Glomerular visceral epithelial cell (primary cell): ENCODE measurements around the gene TES.

Experiments
- DNase-seq: peaks from one replicate; pipeline ENCODE4 v3.0.0-alpha.2; 2016; ENCODE audit errors: extremely low spot score

The TES gene

DNA sequence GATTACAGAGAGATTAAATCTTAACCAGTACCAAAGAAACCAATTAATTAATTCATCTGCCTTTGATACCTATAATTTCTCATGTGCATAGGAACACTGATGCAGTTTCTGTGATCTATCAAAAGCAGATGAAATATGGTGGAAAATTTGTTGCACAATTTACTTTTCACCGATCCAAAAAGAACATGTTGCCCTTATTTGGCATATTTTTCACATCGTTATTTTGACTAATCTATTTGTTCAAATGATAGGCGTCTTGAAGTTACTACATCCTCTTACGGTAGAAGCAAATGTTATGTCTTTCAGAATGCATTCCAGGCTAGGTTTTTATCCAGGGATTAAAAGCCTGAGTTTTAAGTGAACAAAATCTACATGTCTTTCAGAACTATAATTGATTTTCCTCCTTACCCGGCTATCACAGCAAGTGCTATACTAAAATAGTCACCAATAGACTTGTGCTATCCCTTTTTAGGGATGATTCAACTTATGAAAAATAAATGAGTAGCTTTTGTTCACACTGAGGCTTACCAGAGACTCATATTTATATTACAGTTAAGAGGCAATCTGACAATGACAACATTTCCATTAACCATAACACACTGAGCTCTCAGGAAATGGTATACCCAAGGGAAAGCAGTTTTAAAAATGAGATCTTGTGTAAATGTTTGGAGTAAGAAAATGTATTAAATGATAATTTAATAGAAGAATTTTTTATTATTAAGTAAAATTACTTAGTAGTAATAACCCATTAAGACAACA is 16.8 kb upstream of the TES start:
- DNase-seq, result no peak

DNA sequence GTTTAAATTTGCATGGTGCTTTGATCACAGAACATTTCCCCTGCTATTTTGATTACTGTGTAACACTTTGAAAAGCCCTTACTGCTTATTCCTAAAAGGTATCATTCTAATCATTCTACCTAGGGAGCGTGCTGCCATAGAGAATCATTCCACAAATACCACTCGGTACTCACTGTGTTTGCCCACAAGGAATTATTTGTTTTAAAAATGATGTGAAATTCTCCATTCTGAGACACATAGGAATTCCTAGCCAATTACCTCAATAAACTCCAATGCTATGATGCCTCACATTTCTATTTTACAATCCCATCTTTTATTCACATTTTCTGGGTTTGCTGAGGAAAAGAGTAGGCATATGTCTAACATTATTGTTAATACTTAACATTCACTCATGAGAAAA is 16.2 kb upstream of the TES start:
- DNase-seq, result peak; percentile 25

DNA sequence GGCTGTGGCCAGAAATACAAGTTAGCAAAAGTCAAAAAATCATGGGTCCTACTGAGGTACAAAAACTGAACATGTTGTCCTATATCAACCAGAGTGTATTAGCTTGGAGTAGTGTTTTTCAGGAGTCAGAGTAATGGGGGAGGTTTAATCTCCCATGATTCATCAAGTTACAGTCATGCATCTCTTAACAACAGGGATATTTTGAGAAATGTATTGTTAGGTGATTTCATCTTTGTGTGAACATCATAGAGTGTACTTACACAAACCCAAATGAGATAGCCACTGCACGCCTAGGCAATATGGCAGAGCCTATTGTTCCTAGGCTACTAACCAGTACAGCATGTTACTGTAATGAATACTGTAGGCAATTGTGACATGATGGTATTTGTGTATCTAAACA is 14.9 kb upstream of the TES start:
- peak; percentile 20 for DNase-seq

DNA sequence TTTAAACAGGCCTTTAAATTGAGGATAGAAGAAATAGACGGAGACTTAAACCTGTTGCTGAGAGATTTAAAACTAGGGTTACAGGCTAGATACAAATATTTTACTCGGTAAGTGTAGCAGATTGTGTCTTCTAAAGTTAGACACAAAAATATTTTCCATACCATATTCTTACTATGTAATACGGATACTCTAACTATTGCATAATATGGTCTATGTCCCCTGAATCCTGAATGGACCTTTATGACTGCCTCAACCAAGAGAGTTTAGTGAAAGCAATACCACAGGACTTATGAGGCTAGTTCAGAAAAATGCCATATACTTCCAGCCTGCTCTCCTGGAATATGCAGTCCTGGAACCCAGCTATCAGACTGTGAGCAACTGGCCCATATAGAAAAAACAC is 13.4 kb upstream of the TES start:
- no peak for DNase-seq

DNA sequence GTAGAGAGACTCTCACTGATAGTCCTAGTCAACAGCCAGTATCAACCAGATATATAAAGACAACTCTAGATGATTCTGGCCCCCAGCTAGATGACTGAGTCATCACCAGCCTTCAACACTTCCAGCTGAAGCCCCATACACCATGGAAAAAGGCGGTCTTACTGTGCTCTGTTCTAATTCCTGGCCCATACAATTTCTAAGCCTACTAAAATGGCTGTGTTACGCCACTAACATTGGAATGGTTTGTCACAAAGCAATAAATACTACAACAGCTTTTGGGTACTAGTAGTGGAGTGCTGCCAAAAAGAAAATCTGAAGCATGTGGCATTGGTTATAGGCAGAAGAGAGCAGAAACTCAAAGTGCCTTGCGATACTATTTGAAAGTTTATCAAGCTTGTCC is 13.0 kb upstream of the TES start:
- no peak for DNase-seq

- DNase-seq, result no peak
Observed at GRCh38 chr7:116198748-116199410, 11.5 kb upstream of the TES start.

- no peak for DNase-seq
Observed at GRCh38 chr7:116200963-116201362, 9.4 kb upstream of the TES start.

GRCh38 chr7:116206141-116206540 is 4.2 kb upstream of the TES start:
- DNase-seq, result no peak

DNA sequence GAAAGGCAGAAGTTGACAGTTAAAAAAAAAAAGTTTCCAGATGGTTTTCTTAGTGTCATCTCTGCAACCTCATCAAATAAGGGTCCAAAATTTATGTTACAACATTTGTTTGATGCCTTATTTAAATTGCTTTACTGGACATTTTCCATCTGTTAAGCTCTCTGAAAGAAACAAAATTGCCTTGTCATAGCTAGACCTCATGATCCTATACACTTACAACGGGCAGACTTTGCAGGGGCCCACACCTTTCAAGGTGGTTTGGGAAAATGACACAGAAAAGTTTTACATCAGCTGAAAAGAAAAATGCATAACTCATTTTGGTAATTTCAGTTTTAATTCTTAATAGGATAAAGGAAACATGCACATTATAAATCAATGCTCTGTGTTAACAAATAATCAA is 1.4 kb upstream of the TES start:
- DNase-seq, result no peak

GRCh38 chr7:116209561-116210070 is 723 bp upstream of the TES start:
- no peak for DNase-seq

DNA sequence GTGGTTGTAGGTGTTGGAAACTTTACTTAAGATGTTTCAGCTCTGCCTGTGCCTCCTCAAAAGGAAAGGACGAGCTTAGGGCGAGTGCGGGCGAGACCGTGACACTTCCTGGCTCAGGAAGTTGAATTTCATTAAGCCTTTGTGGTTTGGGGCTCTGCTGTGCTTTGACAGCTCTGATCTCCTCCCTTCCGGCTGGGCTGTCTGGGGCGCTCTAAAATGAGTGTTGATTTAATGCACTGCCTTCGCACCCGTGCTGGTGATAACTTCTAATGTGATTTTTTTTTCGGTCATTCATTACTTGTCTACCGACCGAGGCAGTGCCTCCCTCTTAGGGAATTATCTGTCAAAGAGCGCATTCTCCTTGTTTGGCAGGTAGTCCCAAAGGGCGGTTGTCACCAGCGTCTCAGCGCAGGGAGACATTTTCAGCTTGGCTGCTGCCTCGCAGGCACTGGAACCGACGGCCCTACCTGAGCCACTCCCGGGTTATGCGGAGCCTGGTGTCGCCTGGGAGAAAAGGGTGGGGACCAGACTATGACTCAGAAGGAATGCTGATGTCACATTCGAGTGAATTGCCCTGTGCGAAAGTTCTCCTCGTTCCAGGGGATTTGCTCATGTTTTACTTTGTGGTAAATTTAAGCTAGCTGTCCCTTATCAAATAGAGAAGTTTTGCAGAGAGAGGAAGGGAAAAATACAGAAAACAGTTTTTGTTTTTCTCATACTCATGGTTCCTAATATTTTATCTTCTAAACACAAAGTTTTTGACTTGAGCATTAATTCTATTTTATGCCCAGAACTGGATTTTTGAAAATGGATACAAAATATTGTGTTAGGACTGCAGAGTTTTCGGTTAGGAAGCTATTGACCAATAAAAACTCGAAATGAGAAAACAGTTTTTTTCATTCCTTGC is 920 bp downstream of the TES start:
- peak; percentile 81 for DNase-seq

DNA sequence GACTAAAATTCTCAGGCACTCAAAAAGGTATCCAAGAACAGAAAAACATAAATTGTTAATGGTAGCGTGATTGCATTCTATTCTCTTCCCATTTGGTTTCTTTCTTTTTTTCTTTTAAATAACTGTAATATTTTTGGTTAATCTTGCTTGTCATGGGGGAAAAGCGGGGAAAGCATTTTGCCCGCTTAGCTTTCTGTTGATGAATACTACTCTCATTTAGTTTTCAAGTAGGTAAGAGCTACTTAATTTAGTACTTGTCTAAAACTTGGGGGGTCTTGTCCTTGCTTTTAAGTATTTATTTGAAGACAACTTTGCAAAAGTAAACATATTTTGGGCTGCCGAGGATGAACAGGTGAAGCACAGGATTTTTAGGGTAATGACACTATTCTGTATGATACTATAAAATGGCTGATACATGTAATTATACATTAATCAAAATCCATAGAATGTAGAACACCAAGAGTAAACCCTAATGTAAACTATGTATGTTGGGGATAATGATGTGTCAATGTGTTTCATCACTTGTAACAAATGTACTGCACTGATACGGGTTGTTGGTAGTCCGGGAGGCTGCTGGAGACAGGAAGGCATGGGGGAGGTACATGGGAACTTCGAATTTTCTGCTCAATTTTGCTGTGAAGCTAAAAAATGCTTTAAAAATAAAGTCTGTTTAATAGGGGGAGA is 1.7 kb downstream of the TES start:
- DNase-seq, result no peak

- DNase-seq, result no peak
Observed at GRCh38 chr7:116212869-116213268, 2.5 kb downstream of the TES start.

DNA sequence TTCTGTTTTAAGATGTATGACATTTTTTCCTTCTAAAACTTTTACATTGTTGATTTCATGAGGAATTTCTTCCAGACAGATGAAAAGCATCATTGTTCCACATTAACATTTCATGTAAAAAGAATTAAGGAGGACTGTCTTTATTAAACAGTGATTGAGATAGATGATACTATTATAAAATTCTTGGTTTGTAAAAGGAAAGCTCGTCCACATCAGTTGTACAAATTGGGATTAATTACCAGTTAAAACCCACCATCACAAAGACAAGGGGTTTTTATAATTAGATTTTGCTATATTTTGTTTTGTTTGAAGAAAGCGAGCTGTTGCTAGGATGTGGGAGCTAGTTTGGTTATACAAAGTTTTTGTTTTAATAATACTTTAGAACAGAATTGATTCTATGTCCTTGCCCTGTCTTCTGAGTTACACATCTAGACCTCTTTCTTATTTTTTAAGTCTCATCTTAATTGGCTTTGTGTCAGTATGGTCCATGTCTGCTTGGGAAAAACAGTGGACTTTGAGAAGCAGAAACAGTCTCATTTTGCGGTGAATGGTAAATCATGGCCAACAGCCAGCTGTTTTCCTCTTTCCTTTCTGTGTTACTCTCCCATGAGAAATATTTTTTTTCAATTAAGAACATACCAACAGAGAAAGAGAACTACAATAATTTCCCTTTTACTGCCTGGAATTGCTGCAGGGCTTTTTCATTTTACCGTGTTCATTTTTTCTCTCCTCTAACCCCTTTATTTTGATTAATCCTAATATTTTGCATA is 3.2 kb downstream of the TES start:
- DNase-seq, result no peak

DNA sequence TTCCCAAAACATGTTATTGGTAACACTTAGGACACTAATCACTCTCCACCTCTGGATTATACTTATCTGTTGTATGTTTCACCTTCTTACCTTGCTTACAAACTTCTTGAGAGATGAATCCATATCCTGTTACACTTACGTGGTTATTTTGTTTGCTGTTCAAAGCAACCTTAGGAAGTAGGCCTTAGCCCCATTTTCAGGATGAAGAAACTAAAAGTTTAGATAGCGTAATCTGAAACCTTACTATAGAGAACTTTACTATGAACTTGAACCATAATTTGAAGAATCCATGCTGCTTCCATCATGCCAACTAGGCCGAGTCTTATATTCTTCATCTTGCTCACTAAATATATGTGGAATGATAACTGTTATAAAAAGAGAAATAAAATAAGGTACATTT is 4.6 kb downstream of the TES start:
- no peak for DNase-seq

- no peak for DNase-seq
Observed at GRCh38 chr7:116215551-116215950, 5.2 kb downstream of the TES start.

- no peak for DNase-seq
Observed at GRCh38 chr7:116216956-116217571, 6.7 kb downstream of the TES start.

DNA sequence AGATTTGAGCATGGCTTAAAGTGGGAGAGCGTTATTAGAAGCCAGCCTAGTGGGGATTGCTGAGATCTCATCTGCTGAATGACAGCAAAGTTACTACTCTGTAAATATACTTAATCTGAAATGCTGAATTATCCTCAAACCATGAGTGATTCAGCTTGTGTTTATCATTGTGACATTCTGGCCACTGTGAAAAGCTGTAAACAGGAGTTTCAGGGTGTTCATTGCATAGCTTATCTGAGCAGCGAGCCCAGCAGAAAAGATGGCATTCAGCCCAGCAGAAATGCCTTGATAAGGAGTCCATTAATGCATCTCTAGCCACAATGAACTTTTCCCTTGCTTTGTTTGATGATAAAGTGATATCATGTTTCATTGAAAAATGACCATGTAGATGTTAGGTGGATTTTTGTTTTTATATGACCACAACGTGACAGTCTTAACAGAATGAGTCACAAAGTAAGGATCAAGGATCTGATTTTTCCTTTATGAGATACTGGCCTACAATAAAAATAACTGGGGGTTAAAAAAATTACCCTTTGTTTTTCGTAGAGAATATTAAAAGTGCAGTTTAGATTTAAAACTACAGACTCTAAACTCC is 7.8 kb downstream of the TES start:
- peak; percentile 74 for DNase-seq

- DNase-seq, result no peak
Observed at GRCh38 chr7:116218747-116219146, 8.4 kb downstream of the TES start.

DNA sequence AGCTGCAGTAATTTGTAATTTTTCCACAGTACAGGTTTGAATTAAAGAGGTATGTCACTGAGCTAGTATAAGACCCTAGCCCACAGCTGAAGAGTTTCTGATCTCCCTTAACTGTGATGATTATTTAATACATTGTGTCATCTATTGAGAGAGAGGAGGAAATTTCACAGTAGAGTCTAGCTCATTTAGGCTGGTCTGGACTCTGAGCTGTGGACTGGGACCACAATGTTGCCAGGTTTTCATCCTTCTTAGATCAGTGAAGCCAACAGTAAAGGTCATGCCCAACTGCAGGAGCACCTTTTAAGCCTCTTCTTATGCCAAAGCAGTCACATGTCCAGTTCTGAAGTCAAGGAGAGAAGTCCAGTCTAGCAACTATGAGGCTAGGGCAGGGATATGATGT is 8.9 kb downstream of the TES start:
- no peak for DNase-seq
